ENCODE data around the gene USE1. TPM values are rescaled to one million over a fixed set of nuclear protein-coding genes. Genes with fewer than 3 reads are reported as not detected.

USE1 gene
- total and polyA plus RNA-seq, 4 donors = 22.0 to 60.1 (median 34.8) TPM

DNA sequence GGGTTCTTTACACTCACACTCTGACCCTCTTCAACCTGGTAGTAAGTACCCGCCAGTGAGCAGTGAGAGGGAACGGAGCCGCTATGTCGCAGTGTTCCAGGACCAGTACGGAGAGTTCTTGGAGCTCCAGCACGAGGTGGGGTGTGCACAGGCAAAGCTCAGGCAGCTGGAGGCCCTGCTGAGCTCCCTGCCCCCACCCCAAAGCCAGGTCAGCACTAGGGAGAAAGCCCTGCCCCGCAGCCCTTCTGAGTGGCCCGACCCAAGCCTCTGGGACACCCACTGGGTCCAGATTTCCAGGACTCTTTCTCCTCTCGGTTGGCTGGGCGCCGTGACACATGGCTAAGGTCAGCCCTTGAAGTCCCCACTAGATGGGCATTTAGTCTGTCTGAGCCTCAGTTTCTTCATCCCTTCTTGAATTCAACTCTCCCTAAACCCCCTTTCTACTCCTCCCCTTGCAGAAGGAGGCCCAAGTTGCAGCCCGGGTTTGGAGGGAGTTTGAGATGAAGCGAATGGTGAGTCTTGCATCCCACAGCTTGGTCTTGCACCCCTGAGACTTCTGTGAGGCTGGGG lies 12.7 kb downstream of the USE1 start:
- H3K9me3 ChIP-seq (ENCODE audit: control insufficient read depth in 4 of 4, insufficient read depth in 3 of 4, low read length in 3 of 4) = no peaks in the 10 kb centered on the region
- TF ChIP-seq, protein P1, sequence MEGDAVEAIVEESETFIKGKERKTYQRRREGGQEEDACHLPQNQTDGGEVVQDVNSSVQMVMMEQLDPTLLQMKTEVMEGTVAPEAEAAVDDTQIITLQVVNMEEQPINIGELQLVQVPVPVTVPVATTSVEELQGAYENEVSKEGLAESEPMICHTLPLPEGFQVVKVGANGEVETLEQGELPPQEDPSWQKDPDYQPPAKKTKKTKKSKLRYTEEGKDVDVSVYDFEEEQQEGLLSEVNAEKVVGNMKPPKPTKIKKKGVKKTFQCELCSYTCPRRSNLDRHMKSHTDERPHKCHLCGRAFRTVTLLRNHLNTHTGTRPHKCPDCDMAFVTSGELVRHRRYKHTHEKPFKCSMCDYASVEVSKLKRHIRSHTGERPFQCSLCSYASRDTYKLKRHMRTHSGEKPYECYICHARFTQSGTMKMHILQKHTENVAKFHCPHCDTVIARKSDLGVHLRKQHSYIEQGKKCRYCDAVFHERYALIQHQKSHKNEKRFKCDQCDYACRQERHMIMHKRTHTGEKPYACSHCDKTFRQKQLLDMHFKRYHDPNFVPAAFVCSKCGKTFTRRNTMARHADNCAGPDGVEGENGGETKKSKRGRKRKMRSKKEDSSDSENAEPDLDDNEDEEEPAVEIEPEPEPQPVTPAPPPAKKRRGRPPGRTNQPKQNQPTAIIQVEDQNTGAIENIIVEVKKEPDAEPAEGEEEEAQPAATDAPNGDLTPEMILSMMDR (IDR thresholded peaks at IDR 0.05; ENCODE audit: control extremely low read depth, extremely low read depth) = no peak
- no peak overlapping the region for H3K27ac ChIP-seq (ENCODE audit: low read depth in 1 of 2, low read length in 1 of 2)
- 81 to 88% methylated on average over 13 of the region's 13 CpGs for WGBS, 2 donors
- DNase-seq = no peak
- peaks cover 0 to 5% (median 0%) of the 10 kb centered on the region in 5 donors for H3K4me1 ChIP-seq (ENCODE audit: control insufficient read depth in 5 of 5, insufficient read depth in 5 of 5, low read length in 5 of 5)
- H3K27me3 ChIP-seq (ENCODE audit: control insufficient read depth in 3 of 3, insufficient read depth in 3 of 3, low read length in 2 of 3) = no peaks in the 10 kb centered on the region
- H3K9ac ChIP-seq (ENCODE audit: insufficient read depth in 1 of 2, low read length in 2 of 2) = no peak overlapping the region
- peaks cover 0 to 15% (median 3%) of the 10 kb centered on the region in 4 donors for H3K36me3 ChIP-seq (ENCODE audit: control insufficient read depth in 4 of 4, insufficient read depth in 4 of 4, low read length in 4 of 4)
- no peak overlapping the region for H3K4me3 ChIP-seq
- ATAC-seq (ENCODE audit: insufficient read depth, low FRiP score) = no peak

DNA sequence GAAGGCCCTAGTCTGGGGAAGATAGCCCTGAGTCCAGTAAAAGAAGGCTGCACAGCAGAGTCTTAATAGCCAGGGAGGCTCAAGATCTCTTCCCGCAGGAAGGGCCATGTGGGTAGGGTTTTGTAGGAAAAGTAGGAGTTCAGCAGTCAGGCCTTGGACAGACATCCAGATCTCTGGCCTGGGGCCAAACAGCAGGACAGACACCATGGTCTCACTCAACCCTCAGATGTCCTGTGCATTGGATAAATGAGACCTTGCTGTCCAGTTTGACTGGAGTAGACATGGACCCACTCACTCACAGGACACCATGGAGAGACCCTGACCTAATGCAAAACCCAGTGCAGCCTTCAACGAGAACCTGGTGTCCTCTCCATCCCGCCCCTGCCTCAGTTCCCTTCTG lies 14.7 kb downstream of the USE1 start:
- no peak for ATAC-seq (ENCODE audit: insufficient read depth, low FRiP score)

DNA sequence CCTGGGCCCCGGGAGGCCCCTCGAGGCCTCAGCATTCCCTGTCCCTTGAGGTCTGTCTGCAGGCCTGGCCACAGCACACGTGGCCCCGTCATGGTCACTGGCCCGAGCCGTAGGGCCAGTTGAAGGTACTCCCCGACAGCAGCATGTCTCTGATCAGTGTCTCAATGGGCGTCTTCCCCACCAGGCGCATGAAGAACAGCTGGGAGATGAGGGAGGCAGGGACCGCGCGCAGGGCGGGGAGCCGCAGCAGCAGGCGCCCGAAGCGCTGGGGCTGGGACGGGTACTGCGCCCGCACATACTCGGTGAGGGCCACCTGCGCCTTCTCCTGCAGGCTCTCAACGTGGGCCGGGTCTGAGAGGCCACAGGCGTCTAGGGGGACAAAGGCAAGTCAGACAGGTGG lies 17.1 kb downstream of the USE1 start:
- no peak overlapping the region for H3K4me3 ChIP-seq
- whole genome bisulfite sequencing, 2 donors = 94 to 96% methylated on average over 25 of the region's 25 CpGs
- DNase-seq (no peak), ATAC-seq (ENCODE audit: insufficient read depth, low FRiP score) (no peak)
- no peak overlapping the region for H3K27ac ChIP-seq (ENCODE audit: low read depth in 1 of 2, low read length in 1 of 2)
- H3K4me1 ChIP-seq (ENCODE audit: control insufficient read depth in 5 of 5, insufficient read depth in 5 of 5, low read length in 5 of 5) = peaks cover 0 to 14% (median 3%) of the 10 kb centered on the region in 5 donors
- H3K9me3 ChIP-seq (ENCODE audit: control insufficient read depth in 4 of 4, insufficient read depth in 3 of 4, low read length in 3 of 4) = no peaks in the 10 kb centered on the region
- H3K9ac ChIP-seq (ENCODE audit: insufficient read depth in 1 of 2, low read length in 2 of 2) = no peak overlapping the region
- TF ChIP-seq, protein P1 (IDR thresholded peaks at IDR 0.05; ENCODE audit: control extremely low read depth, extremely low read depth) = no peak
- H3K27me3 ChIP-seq (ENCODE audit: control insufficient read depth in 3 of 3, insufficient read depth in 3 of 3, low read length in 2 of 3) = no peaks in the 10 kb centered on the region
- peaks cover 0 to 17% (median 3%) of the 10 kb centered on the region in 4 donors for H3K36me3 ChIP-seq (ENCODE audit: control insufficient read depth in 4 of 4, insufficient read depth in 4 of 4, low read length in 4 of 4)

More for the DNA sequence above, 14.7 kb downstream of the USE1 start:
- Histone ChIP-seq H3K36me3 (ENCODE audit: control insufficient read depth in 4 of 4, insufficient read depth in 4 of 4, low read length in 4 of 4) (peaks cover 0 to 15% (median 3%) of the 10 kb centered on the region in 4 donors), H3K9me3 (ENCODE audit: control insufficient read depth in 4 of 4, insufficient read depth in 3 of 4, low read length in 3 of 4) (no peaks in the 10 kb centered on the region), H3K9ac (ENCODE audit: insufficient read depth in 1 of 2, low read length in 2 of 2) (no peak overlapping the region), H3K27me3 (ENCODE audit: control insufficient read depth in 3 of 3, insufficient read depth in 3 of 3, low read length in 2 of 3) (no peaks in the 10 kb centered on the region), H3K4me3 (no peak overlapping the region), H3K4me1 (ENCODE audit: control insufficient read depth in 5 of 5, insufficient read depth in 5 of 5, low read length in 5 of 5) (peaks cover 0 to 5% (median under 1%) of the 10 kb centered on the region in 5 donors), H3K27ac (ENCODE audit: low read depth in 1 of 2, low read length in 1 of 2) (no peak overlapping the region)
- WGBS, 2 donors = 96% methylated on average over 3 of the region's 3 CpGs
- TF ChIP-seq, protein P1 (IDR thresholded peaks at IDR 0.05; ENCODE audit: control extremely low read depth, extremely low read depth) = no peak
- DNase-seq = peak in 1 of 3 donors; percentile 6
